CD1c-positive myeloid dendritic cell (primary cell): ENCODE data around the gene ANGPTL1.

Experiments
- DNase-seq: peaks from one replicate; pipeline ENCODE4 v3.0.0-alpha.2; 2016; ENCODE audit errors: extremely low spot score

The ANGPTL1 gene, protein sequence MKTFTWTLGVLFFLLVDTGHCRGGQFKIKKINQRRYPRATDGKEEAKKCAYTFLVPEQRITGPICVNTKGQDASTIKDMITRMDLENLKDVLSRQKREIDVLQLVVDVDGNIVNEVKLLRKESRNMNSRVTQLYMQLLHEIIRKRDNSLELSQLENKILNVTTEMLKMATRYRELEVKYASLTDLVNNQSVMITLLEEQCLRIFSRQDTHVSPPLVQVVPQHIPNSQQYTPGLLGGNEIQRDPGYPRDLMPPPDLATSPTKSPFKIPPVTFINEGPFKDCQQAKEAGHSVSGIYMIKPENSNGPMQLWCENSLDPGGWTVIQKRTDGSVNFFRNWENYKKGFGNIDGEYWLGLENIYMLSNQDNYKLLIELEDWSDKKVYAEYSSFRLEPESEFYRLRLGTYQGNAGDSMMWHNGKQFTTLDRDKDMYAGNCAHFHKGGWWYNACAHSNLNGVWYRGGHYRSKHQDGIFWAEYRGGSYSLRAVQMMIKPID

GRCh38 chr1:178870944-178871343 is at the start of gene ANGPTL1:
TSS of gene ANGPTL1 (minus strand) at chr1:178871077. CDS start at chr1:178865776, 5,301 bp downstream.
- no peak for DNase-seq

- DNase-seq: no peak
Observed at GRCh38 chr1:178919581-178919980, 48.7 kb upstream of the ANGPTL1 start.

DNA sequence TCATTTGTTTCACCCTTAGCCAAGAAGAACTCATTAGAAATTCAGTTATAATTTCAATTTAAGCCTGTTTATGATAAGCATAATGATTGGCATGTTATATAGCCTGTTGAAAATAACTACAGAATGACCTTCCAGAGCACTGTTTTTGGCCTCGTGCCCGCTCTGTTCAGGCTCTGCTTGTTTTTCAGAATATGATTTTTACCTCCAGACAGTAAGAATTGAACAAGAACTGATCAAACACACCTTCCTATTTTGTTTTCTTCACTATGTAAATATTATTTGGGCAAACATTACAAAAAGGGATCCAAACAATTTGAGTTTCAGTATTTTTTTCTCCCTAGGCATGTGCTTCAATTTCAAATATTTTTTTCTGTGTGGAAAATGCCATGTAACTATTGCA is 48.1 kb upstream of the ANGPTL1 start:
- DNase-seq: no peak

DNA sequence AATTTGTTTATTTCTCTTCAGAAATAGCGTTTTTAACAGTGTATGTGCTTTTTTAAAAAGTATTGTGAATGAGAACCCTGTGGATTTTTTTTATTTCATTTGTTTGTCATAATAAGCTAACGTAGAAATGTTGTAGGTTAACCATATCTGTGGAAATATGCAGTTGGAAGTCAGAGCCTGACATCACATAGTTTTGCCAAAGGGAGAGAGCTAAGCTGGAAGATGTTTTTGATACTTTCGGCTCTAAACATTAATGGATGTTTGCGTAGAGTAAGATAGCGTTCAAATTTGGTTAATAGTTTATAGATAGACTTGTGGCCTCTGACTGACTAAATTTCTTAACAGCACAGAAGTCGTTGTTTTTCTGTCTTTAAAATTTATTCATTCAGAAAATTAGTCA is 47.4 kb upstream of the ANGPTL1 start:
- DNase-seq: no peak

DNA sequence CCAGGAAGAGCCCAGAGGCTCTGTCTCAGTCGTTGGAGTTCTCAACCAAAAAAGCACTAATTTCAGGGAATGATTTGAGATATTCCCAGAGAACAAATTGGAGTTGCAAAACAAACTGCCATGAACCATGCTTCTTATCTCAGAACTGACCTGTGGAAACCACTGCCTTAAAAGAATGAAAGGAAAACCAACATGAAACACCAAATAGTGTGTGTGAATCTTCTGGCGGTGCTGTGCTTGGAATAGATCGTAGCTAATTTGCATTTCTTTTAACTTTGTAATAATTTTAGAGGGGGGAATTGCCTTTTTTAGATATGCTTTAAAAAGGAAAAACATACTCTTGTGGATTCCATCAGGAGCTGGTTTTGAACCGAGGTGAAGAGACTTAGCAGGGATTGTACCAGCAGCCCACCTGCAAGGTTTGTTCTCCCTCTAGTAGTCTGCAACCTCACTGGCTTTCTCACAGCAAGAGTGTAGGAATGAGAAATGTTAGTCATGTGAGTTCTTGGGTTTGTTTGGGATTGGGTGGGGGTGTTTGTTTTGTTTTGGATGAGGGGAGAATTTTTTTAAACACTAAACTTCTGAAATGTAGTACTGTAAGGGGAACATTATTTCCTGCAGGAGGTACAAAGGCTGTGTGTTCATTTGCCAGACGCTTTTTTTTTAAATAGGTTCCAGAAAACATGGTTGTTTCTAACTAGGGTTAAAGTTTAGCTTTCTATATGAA is 45.7 kb upstream of the ANGPTL1 start:
- no peak for DNase-seq

- DNase-seq: no peak
Observed at GRCh38 chr1:178912597-178912996, 41.7 kb upstream of the ANGPTL1 start.

GRCh38 chr1:178910023-178910422 is 39.1 kb upstream of the ANGPTL1 start:
- DNase-seq: no peak

- DNase-seq: no peak
Observed at GRCh38 chr1:178908358-178908757, 37.5 kb upstream of the ANGPTL1 start.

DNA sequence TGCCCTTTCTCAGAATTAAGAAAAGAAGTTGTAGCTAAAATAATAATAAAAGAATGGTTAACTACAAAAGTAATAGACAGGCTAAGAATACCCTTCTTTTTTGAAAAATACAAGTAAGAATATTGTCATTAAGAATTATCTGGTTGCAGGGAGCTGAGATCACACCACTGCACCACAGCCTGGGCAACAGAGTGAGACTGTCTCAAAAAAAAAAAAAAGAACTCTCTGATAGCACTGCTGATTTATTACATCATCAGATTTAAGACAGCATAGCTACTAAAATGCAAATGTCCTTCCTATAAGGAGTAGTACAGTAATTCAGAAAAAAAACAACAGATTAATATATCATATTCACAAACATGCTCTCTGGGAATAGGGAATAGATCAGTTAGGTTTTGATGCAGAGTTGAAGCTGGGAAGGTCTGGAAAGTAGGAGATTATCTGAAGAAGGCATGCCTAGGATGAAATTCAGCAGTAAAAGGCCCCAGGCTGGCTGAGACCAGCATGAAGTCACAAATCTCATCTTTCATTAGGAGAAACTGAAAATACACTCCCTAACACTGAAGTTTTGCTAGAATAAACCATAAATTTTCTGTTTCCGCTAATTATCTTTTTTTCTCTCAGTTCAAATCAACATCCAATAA is 30.7 kb upstream of the ANGPTL1 start:
- DNase-seq: no peak

- no peak for DNase-seq
Observed at GRCh38 chr1:178899402-178899801, 28.5 kb upstream of the ANGPTL1 start.

GRCh38 chr1:178898401-178898800 is 27.5 kb upstream of the ANGPTL1 start:
- no peak for DNase-seq

DNA sequence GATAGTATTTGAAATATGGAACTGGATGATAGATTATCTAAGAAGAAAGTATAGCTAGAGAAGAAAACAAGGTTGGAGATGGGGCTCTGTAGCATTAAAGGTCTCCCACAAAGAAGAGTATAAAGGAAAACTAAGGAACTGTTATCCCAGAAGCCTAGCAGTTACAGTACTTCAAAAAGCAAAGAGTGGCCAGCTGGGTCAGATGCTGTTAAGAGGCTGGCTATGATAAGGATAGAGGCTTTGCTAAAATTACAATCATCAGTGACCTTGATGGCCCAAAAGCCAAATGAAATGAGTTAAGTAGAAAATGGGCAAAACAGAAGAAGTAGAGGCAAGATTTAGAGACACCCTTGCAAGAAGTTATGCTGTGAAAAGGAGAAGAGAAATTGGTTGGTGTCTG is 25.1 kb upstream of the ANGPTL1 start:
- no peak for DNase-seq

- no peak for DNase-seq
Observed at GRCh38 chr1:178886551-178886950, 15.7 kb upstream of the ANGPTL1 start.

DNA sequence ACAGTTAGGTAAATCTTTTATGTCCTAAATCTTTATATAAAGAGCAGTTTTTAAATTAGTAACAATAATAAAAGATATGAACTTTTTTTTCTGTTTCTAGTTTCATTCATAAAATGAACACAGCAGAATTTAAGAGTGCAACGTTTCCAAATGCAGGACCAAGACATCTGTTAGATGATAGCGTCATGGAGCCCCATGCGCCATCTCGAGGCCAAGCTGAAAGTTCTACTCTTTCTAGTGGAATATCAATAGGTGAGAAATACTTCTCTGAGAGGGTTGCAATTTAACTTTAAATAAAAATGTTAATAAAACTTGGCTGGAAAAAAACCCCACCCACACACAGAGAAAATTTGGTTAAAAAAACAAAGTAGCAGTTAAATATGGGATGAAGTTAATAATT is 15.0 kb upstream of the ANGPTL1 start:
- no peak for DNase-seq

GRCh38 chr1:178881950-178882349 is 11.1 kb upstream of the ANGPTL1 start:
- no peak for DNase-seq

DNA sequence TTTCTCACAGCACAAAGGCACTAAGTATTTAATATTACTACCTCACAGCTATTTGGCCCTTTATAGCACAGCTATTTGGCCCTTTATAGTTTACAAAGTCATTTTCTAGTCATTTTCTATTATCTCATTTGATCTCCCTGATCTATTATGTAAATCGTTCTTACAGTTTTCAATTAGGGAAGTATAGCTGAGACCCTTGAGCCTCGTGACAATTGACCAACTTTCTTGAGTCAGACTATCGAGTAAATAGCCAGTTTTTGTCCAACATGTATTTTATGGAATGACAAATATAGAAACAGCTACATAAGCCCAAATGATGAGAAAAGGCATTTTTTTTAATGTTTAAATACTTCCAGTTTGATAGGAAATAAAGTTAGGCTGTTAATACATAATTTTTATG is 7.0 kb upstream of the ANGPTL1 start:
- DNase-seq: no peak

DNA sequence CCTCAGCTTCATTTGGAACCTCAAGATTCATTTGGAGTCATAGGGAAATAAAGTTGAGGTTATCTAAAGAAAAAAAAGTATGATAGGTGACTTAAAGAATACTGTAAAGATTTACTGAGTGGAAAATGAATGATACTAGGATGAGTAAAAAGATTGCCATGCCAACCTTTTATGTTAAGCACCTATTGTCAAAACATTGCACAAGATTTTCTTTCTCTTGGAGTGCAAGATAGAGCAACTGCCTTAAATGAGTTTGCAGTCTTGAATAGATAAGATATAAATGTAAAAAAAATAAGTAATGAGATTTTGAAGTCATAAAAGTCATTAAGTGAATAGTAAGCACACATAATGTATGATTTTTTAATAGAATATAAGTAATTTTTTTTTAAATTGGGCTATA is 5.1 kb upstream of the ANGPTL1 start:
- no peak for DNase-seq

GRCh38 chr1:178874966-178875365 is 4.1 kb upstream of the ANGPTL1 start:
- no peak for DNase-seq

DNA sequence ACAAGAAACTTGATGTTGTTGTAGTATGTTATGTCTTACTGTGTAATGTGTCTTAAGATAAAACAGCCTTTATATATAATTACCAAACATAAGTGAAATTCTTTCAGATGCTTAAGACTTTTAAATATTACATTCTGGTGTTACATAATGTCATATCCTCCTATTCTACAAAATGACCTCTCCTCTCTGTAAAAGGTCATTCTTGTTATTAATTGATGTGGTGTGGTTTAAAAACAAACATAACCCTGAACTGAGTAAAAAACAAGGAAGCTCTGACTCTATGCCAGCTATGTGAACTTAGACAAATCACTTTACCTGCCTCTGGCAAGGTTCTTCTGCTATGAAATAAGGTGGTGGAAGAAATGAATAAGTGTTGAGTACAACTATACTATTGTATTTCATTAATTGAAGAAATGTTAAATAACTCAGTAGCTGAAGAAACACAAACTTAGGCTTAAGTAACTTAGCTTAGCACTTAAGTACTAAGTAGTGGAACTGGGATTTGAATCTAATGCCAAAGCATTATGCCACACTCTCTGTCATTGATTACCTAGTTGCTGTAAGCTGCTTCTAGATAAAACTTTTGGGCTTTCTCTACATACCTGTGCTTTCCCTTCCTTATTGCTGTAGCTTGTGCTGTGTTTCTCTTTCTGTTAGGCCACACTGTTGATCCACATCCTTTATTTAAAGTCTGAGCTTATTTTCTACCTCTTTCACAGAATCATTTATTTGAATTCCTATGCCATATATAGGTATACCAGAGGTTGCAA is 859 bp upstream of the ANGPTL1 start:
- DNase-seq: no peak

DNA sequence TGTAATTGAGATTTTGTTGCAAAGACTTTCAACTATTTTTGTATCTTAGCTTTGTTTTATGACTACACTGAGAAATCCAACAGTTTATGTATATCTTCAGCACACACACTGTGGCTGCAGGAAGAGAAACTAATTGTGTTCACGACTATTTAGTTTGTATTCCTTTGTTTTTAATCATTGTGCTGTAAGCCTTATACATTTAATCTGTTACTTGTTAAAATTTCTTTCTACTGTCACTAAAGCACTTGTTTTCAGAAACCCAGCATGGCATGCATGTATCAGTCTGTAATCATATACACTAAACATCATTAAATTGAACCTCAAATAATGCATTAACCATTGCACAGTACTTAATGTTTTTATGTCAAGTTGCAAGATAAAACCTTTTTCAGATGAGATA is 656 bp downstream of the ANGPTL1 start:
- no peak for DNase-seq

DNA sequence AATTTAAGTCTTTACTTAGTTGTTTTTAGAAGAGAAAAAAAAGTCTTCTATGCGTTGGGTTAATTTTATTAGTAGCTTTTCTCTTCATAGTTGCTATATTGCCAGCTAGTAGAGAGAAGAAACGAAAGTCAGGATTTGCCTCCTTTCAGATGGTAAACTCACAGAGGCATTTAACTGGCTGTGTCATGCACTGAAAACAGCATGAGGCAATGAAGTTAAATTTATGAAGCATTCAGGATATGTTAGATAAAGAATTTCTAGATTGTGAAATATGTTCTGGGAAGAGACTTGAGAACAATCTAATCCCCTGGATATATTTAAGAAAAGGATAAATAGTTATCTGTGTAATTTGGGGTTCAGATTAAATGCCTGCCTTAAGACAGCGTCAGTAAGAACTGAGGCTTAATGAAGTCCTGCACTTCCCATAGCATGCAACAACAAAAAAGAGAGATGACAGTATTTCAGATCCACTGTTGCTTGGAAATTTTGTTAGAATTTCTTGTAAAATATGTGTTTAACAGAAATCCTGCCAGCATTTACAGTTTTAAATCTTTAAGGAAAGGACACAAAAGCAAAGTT is 1.7 kb downstream of the ANGPTL1 start:
- no peak for DNase-seq
